HepG2 (cell line): ENCODE measurements around the gene CXCL17. TPM values are rescaled to one million over a fixed set of nuclear protein-coding genes. Genes with fewer than 3 reads are reported as not detected.

ENCODE experiments used
- FOXA3 ChIP-seq: IDR thresholded peaks from 2 replicates; pipeline ENCODE4 v1.6.1; 2016; ENCODE audit warnings: missing genetic modification reagents, missing compliant biosample characterization
- GTF2F1 ChIP-seq: fragments of 150-350 bp; IDR thresholded peaks from 2 replicates; pipeline ENCODE4 v1.6.1; 2014; ENCODE audit warnings: low read length
- HOXA7 ChIP-seq: sonication (generic); formaldehyde crosslinking; IDR thresholded peaks from 2 replicates; pipeline ENCODE4 v1.8.1; 2022; ENCODE audit warnings: mild to moderate bottlenecking, missing genetic modification reagents, moderate library complexity
- NFATC3 ChIP-seq: sonication (generic); formaldehyde crosslinking; IDR thresholded peaks from 2 replicates; pipeline ENCODE4 v1.5.1; 2020; ENCODE audit warnings: mild to moderate bottlenecking, missing genetic modification reagents
- NR2F6 ChIP-seq, 2 experiments: IDR thresholded peaks; 2 replicates each; pipeline ENCODE4 v1.6.1; 2016; ENCODE audit warnings: antibody characterized with exemption in 1 of 2, mild to moderate bottlenecking in 1 of 2
- ONECUT2 ChIP-seq: sonication (generic); formaldehyde crosslinking; IDR thresholded peaks from 2 replicates; pipeline ENCODE4 v1.4.0; 2020; ENCODE audit warnings: missing genetic modification reagents
- SP2 ChIP-seq: sonication (generic); formaldehyde crosslinking; IDR thresholded peaks from 2 replicates; pipeline ENCODE4 v1.5.1; 2020; ENCODE audit warnings: mild to moderate bottlenecking, missing genetic modification reagents
- ZNF251 ChIP-seq: sonication (generic); formaldehyde crosslinking; IDR thresholded peaks from 2 replicates; pipeline ENCODE4 v1.9.0; 2021; ENCODE audit warnings: mild to moderate bottlenecking, missing genetic modification reagents
- ZNF780A ChIP-seq: sonication (generic); formaldehyde crosslinking; IDR thresholded peaks from 2 replicates; pipeline ENCODE4 v1.8.0; 2022; ENCODE audit warnings: mild to moderate bottlenecking, missing genetic modification reagents, moderate library complexity
- polyA plus RNA-seq, 8 experiments: library from polyadenylated mRNA; depleted of rRNA in 3 of 8; stranded (reverse) in 7 of 8; unstranded in 1 of 8; fragments of >200 nt; fragmentation: Illumina TruSeq in 4 of 8; extraction: Trizol in 4 of 8; gene quantifications; 2 replicates each; pipeline versions ENCODE4 v1.2.1 to v1.2.3, GENCODE V29; 2011 to 2016; ENCODE audit warnings: low read depth in 4 of 8, missing spikeins in 1 of 8, mixed read lengths in 1 of 8; ENCODE audit not compliant: insufficient read depth in 1 of 8
- total RNA-seq, 5 experiments: library from RNA; depleted of rRNA; stranded (reverse); fragments of >200 nt; fragmentation: Illumina TruSeq; extraction: Trizol; gene quantifications; 2 replicates each; pipeline ENCODE4 v1.2.3, GENCODE V29; 2016; ENCODE audit warnings: low read depth in 1 of 5
- TF ChIP-seq, protein P1 (sequence below): sonication (generic); formaldehyde crosslinking; IDR thresholded peaks from 2 replicates; pipeline ENCODE4 v1.4.0; 2020; ENCODE audit warnings: low read depth, mild to moderate bottlenecking, missing genetic modification reagents
- TF ChIP-seq, protein P2 (sequence below): sonication (generic); formaldehyde crosslinking; conservative IDR thresholded peaks from 2 replicates; pipeline ENCODE4 v1.8.0; 2022; ENCODE audit warnings: missing genetic modification reagents
- TF ChIP-seq, protein P3 (sequence below): sonication (generic); formaldehyde crosslinking; IDR thresholded peaks from 2 replicates; pipeline ENCODE4 v1.5.0; 2020; ENCODE audit warnings: mild to moderate bottlenecking, missing genetic modification reagents, moderate library complexity
- TF ChIP-seq, protein P4 (sequence below): IDR thresholded peaks from 2 replicates; pipeline ENCODE4 v1.6.1; 2016
- TF ChIP-seq, protein P5 (sequence below): sonication (generic); formaldehyde crosslinking; IDR thresholded peaks from 2 replicates; pipeline ENCODE4 v1.5.0; 2020; ENCODE audit warnings: mild to moderate bottlenecking, missing genetic modification reagents
- TF ChIP-seq, protein P6 (sequence below): sonication (generic); formaldehyde crosslinking; IDR thresholded peaks from 2 replicates; pipeline ENCODE4 v1.5.1; 2020; ENCODE audit warnings: mild to moderate bottlenecking, missing genetic modification reagents, moderate library complexity
- TF ChIP-seq, protein P7 (sequence below): sonication (generic); formaldehyde crosslinking; IDR thresholded peaks from 2 replicates; pipeline ENCODE4 v1.9.0; 2021; ENCODE audit warnings: missing genetic modification reagents, mild to moderate bottlenecking, borderline replicate concordance

Gene CXCL17
- total and polyA plus RNA-seq, 2 of the 13 experiments (the other 11 are each of a cell fraction or from before 2014, with no cell fraction given): 0.12 TPM; not detected in 1

DNA sequence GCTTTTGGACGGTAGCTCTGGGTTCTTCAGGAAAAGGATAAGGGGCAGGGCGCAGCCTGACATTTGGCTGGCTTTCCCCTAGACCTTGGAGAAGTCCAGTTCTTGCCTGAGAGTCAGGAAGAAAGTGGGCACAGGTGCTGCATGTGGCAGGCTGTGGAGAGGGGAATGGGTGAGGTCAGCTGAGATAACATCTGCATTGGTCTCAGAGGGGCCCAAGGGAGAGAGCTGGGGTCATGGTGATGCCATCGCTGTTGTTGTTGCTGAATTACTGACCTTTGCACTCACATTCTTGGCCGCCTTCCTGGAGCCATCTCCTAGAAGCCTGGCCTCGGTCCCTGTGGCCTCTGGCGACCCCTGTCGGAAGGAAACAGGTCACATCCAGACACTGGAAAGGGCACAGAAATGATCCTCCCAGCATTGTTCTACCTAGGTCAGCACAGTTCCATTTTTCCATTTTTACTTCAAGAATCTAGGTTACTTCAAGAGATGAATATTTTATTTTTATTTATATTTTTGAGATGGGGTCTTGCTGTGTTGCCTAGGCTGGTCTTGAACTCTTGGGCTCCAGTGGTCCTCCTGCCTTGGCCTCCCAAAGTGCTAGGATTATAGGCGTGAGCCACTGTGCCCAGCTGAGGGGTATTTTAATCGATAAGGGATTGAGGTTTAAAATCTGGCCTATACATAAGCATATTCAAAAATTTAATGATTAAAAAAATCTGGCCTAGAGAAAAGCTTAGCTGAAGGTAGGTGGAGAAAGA, 9.1 kb downstream of the CXCL17 start (continued):
- TF ChIP-seq, protein P1, sequence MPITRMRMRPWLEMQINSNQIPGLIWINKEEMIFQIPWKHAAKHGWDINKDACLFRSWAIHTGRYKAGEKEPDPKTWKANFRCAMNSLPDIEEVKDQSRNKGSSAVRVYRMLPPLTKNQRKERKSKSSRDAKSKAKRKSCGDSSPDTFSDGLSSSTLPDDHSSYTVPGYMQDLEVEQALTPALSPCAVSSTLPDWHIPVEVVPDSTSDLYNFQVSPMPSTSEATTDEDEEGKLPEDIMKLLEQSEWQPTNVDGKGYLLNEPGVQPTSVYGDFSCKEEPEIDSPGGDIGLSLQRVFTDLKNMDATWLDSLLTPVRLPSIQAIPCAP (CRISPR knock-in tag): no peak
- TF ChIP-seq, protein P2, sequence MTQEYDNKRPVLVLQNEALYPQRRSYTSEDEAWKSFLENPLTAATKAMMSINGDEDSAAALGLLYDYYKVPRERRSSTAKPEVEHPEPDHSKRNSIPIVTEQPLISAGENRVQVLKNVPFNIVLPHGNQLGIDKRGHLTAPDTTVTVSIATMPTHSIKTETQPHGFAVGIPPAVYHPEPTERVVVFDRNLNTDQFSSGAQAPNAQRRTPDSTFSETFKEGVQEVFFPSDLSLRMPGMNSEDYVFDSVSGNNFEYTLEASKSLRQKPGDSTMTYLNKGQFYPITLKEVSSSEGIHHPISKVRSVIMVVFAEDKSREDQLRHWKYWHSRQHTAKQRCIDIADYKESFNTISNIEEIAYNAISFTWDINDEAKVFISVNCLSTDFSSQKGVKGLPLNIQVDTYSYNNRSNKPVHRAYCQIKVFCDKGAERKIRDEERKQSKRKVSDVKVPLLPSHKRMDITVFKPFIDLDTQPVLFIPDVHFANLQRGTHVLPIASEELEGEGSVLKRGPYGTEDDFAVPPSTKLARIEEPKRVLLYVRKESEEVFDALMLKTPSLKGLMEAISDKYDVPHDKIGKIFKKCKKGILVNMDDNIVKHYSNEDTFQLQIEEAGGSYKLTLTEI: no peak
- no peak for TF ChIP-seq SP2 (CRISPR knock-in tag)
- TF ChIP-seq GTF2F1: no peak
- TF ChIP-seq NFATC3 (CRISPR knock-in tag): no peak
- TF ChIP-seq, protein P3, sequence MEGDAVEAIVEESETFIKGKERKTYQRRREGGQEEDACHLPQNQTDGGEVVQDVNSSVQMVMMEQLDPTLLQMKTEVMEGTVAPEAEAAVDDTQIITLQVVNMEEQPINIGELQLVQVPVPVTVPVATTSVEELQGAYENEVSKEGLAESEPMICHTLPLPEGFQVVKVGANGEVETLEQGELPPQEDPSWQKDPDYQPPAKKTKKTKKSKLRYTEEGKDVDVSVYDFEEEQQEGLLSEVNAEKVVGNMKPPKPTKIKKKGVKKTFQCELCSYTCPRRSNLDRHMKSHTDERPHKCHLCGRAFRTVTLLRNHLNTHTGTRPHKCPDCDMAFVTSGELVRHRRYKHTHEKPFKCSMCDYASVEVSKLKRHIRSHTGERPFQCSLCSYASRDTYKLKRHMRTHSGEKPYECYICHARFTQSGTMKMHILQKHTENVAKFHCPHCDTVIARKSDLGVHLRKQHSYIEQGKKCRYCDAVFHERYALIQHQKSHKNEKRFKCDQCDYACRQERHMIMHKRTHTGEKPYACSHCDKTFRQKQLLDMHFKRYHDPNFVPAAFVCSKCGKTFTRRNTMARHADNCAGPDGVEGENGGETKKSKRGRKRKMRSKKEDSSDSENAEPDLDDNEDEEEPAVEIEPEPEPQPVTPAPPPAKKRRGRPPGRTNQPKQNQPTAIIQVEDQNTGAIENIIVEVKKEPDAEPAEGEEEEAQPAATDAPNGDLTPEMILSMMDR (CRISPR knock-in tag): peak; percentile 93
- TF ChIP-seq, protein P4, sequence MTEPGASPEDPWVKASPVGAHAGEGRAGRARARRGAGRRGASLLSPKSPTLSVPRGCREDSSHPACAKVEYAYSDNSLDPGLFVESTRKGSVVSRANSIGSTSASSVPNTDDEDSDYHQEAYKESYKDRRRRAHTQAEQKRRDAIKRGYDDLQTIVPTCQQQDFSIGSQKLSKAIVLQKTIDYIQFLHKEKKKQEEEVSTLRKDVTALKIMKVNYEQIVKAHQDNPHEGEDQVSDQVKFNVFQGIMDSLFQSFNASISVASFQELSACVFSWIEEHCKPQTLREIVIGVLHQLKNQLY (CRISPR knock-in tag): 0 out of 2 replicates have a peak, but pooled peaks have one; percentile 37
- no peak for TF ChIP-seq ZNF780A
- TF ChIP-seq, protein P5, sequence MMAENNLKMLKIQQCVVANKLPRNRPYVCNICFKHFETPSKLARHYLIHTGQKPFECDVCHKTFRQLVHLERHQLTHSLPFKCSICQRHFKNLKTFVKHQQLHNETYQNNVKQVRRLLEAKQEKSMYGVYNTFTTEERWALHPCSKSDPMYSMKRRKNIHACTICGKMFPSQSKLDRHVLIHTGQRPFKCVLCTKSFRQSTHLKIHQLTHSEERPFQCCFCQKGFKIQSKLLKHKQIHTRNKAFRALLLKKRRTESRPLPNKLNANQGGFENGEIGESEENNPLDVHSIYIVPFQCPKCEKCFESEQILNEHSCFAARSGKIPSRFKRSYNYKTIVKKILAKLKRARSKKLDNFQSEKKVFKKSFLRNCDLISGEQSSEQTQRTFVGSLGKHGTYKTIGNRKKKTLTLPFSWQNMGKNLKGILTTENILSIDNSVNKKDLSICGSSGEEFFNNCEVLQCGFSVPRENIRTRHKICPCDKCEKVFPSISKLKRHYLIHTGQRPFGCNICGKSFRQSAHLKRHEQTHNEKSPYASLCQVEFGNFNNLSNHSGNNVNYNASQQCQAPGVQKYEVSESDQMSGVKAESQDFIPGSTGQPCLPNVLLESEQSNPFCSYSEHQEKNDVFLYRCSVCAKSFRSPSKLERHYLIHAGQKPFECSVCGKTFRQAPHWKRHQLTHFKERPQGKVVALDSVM (CRISPR knock-in tag): peak; percentile 59; the same call in 1 of the 2 replicates
- TF ChIP-seq HOXA7 (CRISPR knock-in tag): no peak
- TF ChIP-seq ZNF251 (CRISPR knock-in tag): no peak
- TF ChIP-seq, protein P6, sequence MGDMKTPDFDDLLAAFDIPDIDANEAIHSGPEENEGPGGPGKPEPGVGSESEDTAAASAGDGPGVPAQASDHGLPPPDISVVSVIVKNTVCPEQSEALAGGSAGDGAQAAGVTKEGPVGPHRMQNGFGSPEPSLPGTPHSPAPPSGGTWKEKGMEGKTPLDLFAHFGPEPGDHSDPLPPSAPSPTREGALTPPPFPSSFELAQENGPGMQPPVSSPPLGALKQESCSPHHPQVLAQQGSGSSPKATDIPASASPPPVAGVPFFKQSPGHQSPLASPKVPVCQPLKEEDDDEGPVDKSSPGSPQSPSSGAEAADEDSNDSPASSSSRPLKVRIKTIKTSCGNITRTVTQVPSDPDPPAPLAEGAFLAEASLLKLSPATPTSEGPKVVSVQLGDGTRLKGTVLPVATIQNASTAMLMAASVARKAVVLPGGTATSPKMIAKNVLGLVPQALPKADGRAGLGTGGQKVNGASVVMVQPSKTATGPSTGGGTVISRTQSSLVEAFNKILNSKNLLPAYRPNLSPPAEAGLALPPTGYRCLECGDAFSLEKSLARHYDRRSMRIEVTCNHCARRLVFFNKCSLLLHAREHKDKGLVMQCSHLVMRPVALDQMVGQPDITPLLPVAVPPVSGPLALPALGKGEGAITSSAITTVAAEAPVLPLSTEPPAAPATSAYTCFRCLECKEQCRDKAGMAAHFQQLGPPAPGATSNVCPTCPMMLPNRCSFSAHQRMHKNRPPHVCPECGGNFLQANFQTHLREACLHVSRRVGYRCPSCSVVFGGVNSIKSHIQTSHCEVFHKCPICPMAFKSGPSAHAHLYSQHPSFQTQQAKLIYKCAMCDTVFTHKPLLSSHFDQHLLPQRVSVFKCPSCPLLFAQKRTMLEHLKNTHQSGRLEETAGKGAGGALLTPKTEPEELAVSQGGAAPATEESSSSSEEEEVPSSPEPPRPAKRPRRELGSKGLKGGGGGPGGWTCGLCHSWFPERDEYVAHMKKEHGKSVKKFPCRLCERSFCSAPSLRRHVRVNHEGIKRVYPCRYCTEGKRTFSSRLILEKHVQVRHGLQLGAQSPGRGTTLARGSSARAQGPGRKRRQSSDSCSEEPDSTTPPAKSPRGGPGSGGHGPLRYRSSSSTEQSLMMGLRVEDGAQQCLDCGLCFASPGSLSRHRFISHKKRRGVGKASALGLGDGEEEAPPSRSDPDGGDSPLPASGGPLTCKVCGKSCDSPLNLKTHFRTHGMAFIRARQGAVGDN (CRISPR knock-in tag): peak; percentile 68
- TF ChIP-seq FOXA3 (CRISPR knock-in tag): peak; percentile 66
- TF ChIP-seq, protein P7, sequence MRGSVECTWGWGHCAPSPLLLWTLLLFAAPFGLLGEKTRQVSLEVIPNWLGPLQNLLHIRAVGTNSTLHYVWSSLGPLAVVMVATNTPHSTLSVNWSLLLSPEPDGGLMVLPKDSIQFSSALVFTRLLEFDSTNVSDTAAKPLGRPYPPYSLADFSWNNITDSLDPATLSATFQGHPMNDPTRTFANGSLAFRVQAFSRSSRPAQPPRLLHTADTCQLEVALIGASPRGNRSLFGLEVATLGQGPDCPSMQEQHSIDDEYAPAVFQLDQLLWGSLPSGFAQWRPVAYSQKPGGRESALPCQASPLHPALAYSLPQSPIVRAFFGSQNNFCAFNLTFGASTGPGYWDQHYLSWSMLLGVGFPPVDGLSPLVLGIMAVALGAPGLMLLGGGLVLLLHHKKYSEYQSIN (CRISPR knock-in tag): no peak
- no peak for TF ChIP-seq ONECUT2 (CRISPR knock-in tag)
- TF ChIP-seq NR2F6 (IDR thresholded peaks at IDR 0.05): peak; percentile 88
- peak; percentile 96 for TF ChIP-seq NR2F6 (CRISPR knock-in tag; IDR thresholded peaks at IDR 0.05)
